Measurements from ENCODE around the gene FAM120AOS. TPM values are rescaled to one million over a fixed set of nuclear protein-coding genes. Genes with fewer than 3 reads are reported as not detected.

FAM120AOS gene
- total and polyA plus RNA-seq, 2 of the 8 experiments (the other 6 are each of a cell fraction or from before 2014, with no cell fraction given), result 29.6 to 37.6 TPM

DNA sequence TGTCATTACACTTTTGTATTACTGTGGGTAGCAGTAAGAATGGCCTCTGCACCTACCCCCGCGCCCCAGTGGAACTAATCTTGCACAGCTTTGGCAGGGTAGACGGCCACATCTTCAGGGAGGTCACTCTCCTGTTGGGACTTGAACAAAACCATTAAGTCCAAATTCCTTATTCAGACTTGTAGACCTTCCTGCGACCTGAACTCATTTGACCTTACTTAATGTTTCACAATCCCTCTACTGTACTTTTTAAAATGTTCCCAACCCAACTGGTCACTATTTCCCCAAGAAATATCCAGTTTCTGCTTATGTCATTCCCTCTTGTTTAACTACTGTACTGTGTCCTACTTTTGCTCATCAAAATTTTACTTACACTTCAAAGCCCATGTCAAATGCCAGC lies 5.3 kb upstream of the FAM120AOS start (continued):
- TF ChIP-seq, protein P1, sequence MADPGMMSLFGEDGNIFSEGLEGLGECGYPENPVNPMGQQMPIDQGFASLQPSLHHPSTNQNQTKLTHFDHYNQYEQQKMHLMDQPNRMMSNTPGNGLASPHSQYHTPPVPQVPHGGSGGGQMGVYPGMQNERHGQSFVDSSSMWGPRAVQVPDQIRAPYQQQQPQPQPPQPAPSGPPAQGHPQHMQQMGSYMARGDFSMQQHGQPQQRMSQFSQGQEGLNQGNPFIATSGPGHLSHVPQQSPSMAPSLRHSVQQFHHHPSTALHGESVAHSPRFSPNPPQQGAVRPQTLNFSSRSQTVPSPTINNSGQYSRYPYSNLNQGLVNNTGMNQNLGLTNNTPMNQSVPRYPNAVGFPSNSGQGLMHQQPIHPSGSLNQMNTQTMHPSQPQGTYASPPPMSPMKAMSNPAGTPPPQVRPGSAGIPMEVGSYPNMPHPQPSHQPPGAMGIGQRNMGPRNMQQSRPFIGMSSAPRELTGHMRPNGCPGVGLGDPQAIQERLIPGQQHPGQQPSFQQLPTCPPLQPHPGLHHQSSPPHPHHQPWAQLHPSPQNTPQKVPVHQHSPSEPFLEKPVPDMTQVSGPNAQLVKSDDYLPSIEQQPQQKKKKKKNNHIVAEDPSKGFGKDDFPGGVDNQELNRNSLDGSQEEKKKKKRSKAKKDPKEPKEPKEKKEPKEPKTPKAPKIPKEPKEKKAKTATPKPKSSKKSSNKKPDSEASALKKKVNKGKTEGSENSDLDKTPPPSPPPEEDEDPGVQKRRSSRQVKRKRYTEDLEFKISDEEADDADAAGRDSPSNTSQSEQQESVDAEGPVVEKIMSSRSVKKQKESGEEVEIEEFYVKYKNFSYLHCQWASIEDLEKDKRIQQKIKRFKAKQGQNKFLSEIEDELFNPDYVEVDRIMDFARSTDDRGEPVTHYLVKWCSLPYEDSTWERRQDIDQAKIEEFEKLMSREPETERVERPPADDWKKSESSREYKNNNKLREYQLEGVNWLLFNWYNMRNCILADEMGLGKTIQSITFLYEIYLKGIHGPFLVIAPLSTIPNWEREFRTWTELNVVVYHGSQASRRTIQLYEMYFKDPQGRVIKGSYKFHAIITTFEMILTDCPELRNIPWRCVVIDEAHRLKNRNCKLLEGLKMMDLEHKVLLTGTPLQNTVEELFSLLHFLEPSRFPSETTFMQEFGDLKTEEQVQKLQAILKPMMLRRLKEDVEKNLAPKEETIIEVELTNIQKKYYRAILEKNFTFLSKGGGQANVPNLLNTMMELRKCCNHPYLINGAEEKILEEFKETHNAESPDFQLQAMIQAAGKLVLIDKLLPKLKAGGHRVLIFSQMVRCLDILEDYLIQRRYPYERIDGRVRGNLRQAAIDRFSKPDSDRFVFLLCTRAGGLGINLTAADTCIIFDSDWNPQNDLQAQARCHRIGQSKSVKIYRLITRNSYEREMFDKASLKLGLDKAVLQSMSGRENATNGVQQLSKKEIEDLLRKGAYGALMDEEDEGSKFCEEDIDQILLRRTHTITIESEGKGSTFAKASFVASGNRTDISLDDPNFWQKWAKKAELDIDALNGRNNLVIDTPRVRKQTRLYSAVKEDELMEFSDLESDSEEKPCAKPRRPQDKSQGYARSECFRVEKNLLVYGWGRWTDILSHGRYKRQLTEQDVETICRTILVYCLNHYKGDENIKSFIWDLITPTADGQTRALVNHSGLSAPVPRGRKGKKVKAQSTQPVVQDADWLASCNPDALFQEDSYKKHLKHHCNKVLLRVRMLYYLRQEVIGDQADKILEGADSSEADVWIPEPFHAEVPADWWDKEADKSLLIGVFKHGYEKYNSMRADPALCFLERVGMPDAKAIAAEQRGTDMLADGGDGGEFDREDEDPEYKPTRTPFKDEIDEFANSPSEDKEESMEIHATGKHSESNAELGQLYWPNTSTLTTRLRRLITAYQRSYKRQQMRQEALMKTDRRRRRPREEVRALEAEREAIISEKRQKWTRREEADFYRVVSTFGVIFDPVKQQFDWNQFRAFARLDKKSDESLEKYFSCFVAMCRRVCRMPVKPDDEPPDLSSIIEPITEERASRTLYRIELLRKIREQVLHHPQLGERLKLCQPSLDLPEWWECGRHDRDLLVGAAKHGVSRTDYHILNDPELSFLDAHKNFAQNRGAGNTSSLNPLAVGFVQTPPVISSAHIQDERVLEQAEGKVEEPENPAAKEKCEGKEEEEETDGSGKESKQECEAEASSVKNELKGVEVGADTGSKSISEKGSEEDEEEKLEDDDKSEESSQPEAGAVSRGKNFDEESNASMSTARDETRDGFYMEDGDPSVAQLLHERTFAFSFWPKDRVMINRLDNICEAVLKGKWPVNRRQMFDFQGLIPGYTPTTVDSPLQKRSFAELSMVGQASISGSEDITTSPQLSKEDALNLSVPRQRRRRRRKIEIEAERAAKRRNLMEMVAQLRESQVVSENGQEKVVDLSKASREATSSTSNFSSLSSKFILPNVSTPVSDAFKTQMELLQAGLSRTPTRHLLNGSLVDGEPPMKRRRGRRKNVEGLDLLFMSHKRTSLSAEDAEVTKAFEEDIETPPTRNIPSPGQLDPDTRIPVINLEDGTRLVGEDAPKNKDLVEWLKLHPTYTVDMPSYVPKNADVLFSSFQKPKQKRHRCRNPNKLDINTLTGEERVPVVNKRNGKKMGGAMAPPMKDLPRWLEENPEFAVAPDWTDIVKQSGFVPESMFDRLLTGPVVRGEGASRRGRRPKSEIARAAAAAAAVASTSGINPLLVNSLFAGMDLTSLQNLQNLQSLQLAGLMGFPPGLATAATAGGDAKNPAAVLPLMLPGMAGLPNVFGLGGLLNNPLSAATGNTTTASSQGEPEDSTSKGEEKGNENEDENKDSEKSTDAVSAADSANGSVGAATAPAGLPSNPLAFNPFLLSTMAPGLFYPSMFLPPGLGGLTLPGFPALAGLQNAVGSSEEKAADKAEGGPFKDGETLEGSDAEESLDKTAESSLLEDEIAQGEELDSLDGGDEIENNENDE (IDR thresholded peaks at IDR 0.05; ENCODE audit: insufficient replicate concordance, low read length), result no peak
- TF ChIP-seq SIX5 (IDR thresholded peaks at IDR 0.05; ENCODE audit: low read depth, low read length), result no peak
- TF ChIP-seq, protein P2, sequence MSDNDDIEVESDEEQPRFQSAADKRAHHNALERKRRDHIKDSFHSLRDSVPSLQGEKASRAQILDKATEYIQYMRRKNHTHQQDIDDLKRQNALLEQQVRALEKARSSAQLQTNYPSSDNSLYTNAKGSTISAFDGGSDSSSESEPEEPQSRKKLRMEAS (IDR thresholded peaks at IDR 0.05), result no peak
- no peak for TF ChIP-seq PHF8 (conservative IDR thresholded peaks at IDR 0.05; ENCODE audit: low read depth, low read length)
- TF ChIP-seq JUN (IDR thresholded peaks at IDR 0.05; ENCODE audit: low read depth, low read length), result no peak
- TF ChIP-seq YY1 (IDR thresholded peaks at IDR 0.05; ENCODE audit: low read depth, low read length), result no peak
- TF ChIP-seq CEBPB (IDR thresholded peaks at IDR 0.05; ENCODE audit: low read depth, low read length), result no peak
- TF ChIP-seq POLR2AphosphoS5 (IDR thresholded peaks at IDR 0.05; ENCODE audit: low read depth, low read length), result no peak
- TF ChIP-seq NANOG (IDR thresholded peaks at IDR 0.05; ENCODE audit: insufficient read depth, low read depth, low read length, poor library complexity, severe bottlenecking), result no peak
